ENCODE measurements around the gene HMOX1. TPM values are rescaled to one million over a fixed set of nuclear protein-coding genes. Genes with fewer than 3 reads are reported as not detected.
A peak's percentile ranks its signal among the peaks of the same experiment; 100 is the strongest.

Gene HMOX1
- total and polyA plus RNA-seq, 2 of the 13 experiments (the other 11 are each of a cell fraction or from before 2014, with no cell fraction given), result 53.6 to 67.4 TPM

GRCh38 chr22:35350539-35351503 is 30.1 kb upstream of the HMOX1 start (continued):
- TF ChIP-seq CCDC6 (CRISPR knock-in tag; IDR thresholded peaks at IDR 0.05), result 0 out of 2 replicates have a peak, but pooled peaks have one; percentile 41
- 0 out of 2 replicates have a peak, but pooled peaks have one; percentile 34 for TF ChIP-seq ZNF552 (CRISPR knock-in tag; IDR thresholded peaks at IDR 0.05; ENCODE audit: borderline replicate concordance)
- peak in 1 of 2 experiments; percentile 50; a peak in 2 of 4 replicates for TF ChIP-seq POLR2A (IDR thresholded peaks at IDR 0.05; ENCODE audit: insufficient read depth in 1 of 2, low read depth in 2 of 2, low read length in 2 of 2)
- TF ChIP-seq E2F1 (CRISPR knock-in tag; IDR thresholded peaks at IDR 0.05), result 0 out of 2 replicates have a peak, but pooled peaks have one; percentile 30
- TF ChIP-seq ZNF792 (CRISPR knock-in tag; IDR thresholded peaks at IDR 0.05), result 0 out of 2 replicates have a peak, but pooled peaks have one; percentile 19
- TF ChIP-seq ZHX1 (CRISPR knock-in tag; IDR thresholded peaks at IDR 0.05; ENCODE audit: low read depth), result 0 out of 2 replicates have a peak, but pooled peaks have one; percentile 27
- 0 out of 2 replicates have a peak, but pooled peaks have one; percentile 14 for TF ChIP-seq ZSCAN29 (CRISPR knock-in tag; conservative IDR thresholded peaks at IDR 0.05)
- 0 out of 2 replicates have a peak, but pooled peaks have one; percentile 71 for TF ChIP-seq GFI1 (CRISPR knock-in tag; IDR thresholded peaks at IDR 0.05; ENCODE audit: borderline replicate concordance)
- TF ChIP-seq ZNF205 (CRISPR knock-in tag; IDR thresholded peaks at IDR 0.05), result no peak
- TF ChIP-seq MTF2 (CRISPR knock-in tag; IDR thresholded peaks at IDR 0.05; ENCODE audit: borderline replicate concordance), result peak; percentile 29; the same call in 1 of the 2 replicates
- no peak for TF ChIP-seq ZNF776 (CRISPR knock-in tag; IDR thresholded peaks at IDR 0.05)
- no peak for TF ChIP-seq HOXA9 (CRISPR knock-in tag; IDR thresholded peaks at IDR 0.05; ENCODE audit: borderline replicate concordance)
- TF ChIP-seq RNF219 (CRISPR knock-in tag; IDR thresholded peaks at IDR 0.05), result no peak
- no peak for TF ChIP-seq ATAD3A (CRISPR knock-in tag; IDR thresholded peaks at IDR 0.05)
- TF ChIP-seq ATF5 (CRISPR knock-in tag; IDR thresholded peaks at IDR 0.05; ENCODE audit: low read depth), result no peak
- TF ChIP-seq ZNF513 (CRISPR knock-in tag; conservative IDR thresholded peaks at IDR 0.05), result no peak
- TF ChIP-seq ZNF33B (CRISPR knock-in tag; IDR thresholded peaks at IDR 0.05), result no peak
- TF ChIP-seq MAFG (CRISPR knock-in tag; IDR thresholded peaks at IDR 0.05), result no peak
- TF ChIP-seq NFKB2 (CRISPR knock-in tag; IDR thresholded peaks at IDR 0.05; ENCODE audit: borderline replicate concordance), result no peak
- TF ChIP-seq FIP1L1 (IDR thresholded peaks at IDR 0.05; ENCODE audit: borderline replicate concordance, insufficient read depth, low read depth, low read length), result no peak
